ENCODE data around the gene COL5A1. TPM values are rescaled to one million over a fixed set of nuclear protein-coding genes. Genes with fewer than 3 reads are reported as not detected.

Gene COL5A1
- total RNA-seq, 1 experiment from 2014 or later = 9.5 TPM

GRCh38 chr9:134682026-134682425 is 40.4 kb downstream of the COL5A1 start:
- Mint-ChIP-seq H3K4me3 (no peak overlapping the region), H3K27me3 (ENCODE audit: low read depth) (no peaks in the 10 kb centered on the region; the same call in 1 of the 2 replicates), H3K36me3 (ENCODE audit: insufficient read depth in 1 of 3, low read depth in 3 of 3) (peaks cover 0 to 2% (median 2%) of the 10 kb centered on the region in 3 experiments; a peak in 2 of 7 replicates), H3K4me1 (peaks cover 7 to 11% of the 10 kb centered on the region in 2 experiments), H3K9me3 (no peaks in the 10 kb centered on the region; a peak in 2 of 5 replicates), H3K27ac (peak overlapping the region in 1 of 3 experiments; percentile 72; a peak in 1 of 7 replicates)
- Histone ChIP-seq H4K8ac (replicated peaks; ENCODE audit: insufficient read length, low read depth, low read length) (no peak overlapping the region), H2BK5ac (ENCODE audit: insufficient read length, low read length) (no peak overlapping the region), H3K27ac (ENCODE audit: insufficient read length, low read depth, low read length) (no peak overlapping the region), H3K9me3 (ENCODE audit: control insufficient read depth, low read depth, low read length) (no peaks in the 10 kb centered on the region), H2AFZ (ENCODE audit: low read length) (no peak overlapping the region), H3T11ph (ENCODE audit: low read length) (no peak overlapping the region), H3K4me2 (ENCODE audit: insufficient read depth, insufficient read length, low read length) (no peak overlapping the region), H3K4me1 (ENCODE audit: insufficient read depth, low read length) (no peaks in the 10 kb centered on the region), H4K91ac (ENCODE audit: insufficient read length, low read depth, low read length) (no peak overlapping the region), H2BK12ac (ENCODE audit: insufficient read length, low read depth, low read length) (no peak overlapping the region), H4K20me1 (ENCODE audit: control insufficient read depth, insufficient read depth, insufficient read length) (no peaks in the 10 kb centered on the region), H2BK120ac (ENCODE audit: low read depth, low read length, poor library complexity, severe bottlenecking) (no peak overlapping the region), H3K18ac (ENCODE audit: insufficient read length, low read depth, low read length) (no peak overlapping the region), H3K23ac (ENCODE audit: insufficient read length, low read depth, low read length) (no peak overlapping the region), H3K9ac (ENCODE audit: extremely low read depth, insufficient read length, low read length) (no peak overlapping the region), H3K56ac (ENCODE audit: insufficient read length, low read depth, low read length) (no peak overlapping the region), H3K79me1 (ENCODE audit: insufficient read depth, low read depth, low read length, poor library complexity, severe bottlenecking) (no peaks in the 10 kb centered on the region), H3K14ac (ENCODE audit: insufficient read depth, low read length) (0 out of 2 replicates have a peak overlapping the region, but pooled peaks have one; percentile 12), H3K4ac (ENCODE audit: low read depth, low read length) (no peak overlapping the region), H3K79me2 (ENCODE audit: insufficient read depth, low read length) (no peaks in the 10 kb centered on the region), H2BK20ac (ENCODE audit: low read depth, low read length, poor library complexity, severe bottlenecking) (no peak overlapping the region), H3K23me2 (ENCODE audit: insufficient read length, low read depth, low read length, poor library complexity, severe bottlenecking) (no peaks in the 10 kb centered on the region), H2BK15ac (ENCODE audit: low read depth, low read length) (no peak overlapping the region), H4K5ac (ENCODE audit: insufficient read length, low read depth, low read length) (no peak overlapping the region), H3K27me3 (ENCODE audit: insufficient read depth, low read length) (0 out of 2 replicates have a peak, but pooled peaks cover 2% of the 10 kb centered on the region), H2AK5ac (ENCODE audit: insufficient read length, low read length) (no peak overlapping the region)
- no peak for DNase-seq
- no CpG with 5 or more reads among the region's 15 CpGs for WGBS (ENCODE audit: extremely low coverage, insufficient read length, low lambda C conversion rate)
- no peak for TF ChIP-seq CTCF (conservative IDR thresholded peaks at IDR 0.05)
